Fibroblast of lung (primary cell): ENCODE data around the gene MEF2A. TPM values are rescaled to one million over a fixed set of nuclear protein-coding genes. Genes with fewer than 3 reads are reported as not detected.

Experiments used
- DNase-seq, 2 donors: peaks; one replicate each; pipeline versions ENCODE4 v3.0.0 to v3.0.0-alpha.2; 2010; ENCODE audit warnings: low read depth in 2 of 2
- H2AFZ ChIP-seq: 2 replicates; pipeline ENCODE4 v1.5.1; 2012; ENCODE audit warnings: low read length, control low read depth, inconsistent platforms
- H3K27ac ChIP-seq: 2 replicates; pipeline ENCODE4 v1.5.1; 2011; ENCODE audit warnings: low read length, control low read depth; ENCODE audit not compliant: insufficient read depth
- H3K27me3 ChIP-seq: 2 replicates; pipeline ENCODE4 v1.5.1; 2011; ENCODE audit warnings: mild to moderate bottlenecking, low read length; ENCODE audit not compliant: control insufficient read depth, insufficient read depth
- H3K36me3 ChIP-seq: 2 replicates; pipeline ENCODE4 v1.5.1; 2011; ENCODE audit warnings: low read length; ENCODE audit not compliant: control insufficient read depth, insufficient read depth
- H3K4me1 ChIP-seq: 2 replicates; pipeline ENCODE4 v1.5.1; 2011; ENCODE audit warnings: low read length; ENCODE audit not compliant: control insufficient read depth, insufficient read depth; ENCODE audit errors: extremely low read depth
- H3K4me2 ChIP-seq: 2 replicates; pipeline ENCODE4 v1.5.1; 2011; ENCODE audit warnings: low read length, control low read depth; ENCODE audit not compliant: insufficient read depth; ENCODE audit errors: extremely low read depth
- H3K4me3 ChIP-seq, 4 experiments: fragments of 200-600 bp in 1 of 4; sonication (generic) in 1 of 4; replicated peaks in 1 of 4; 2 replicates each; pipeline ENCODE4 v1.5.1; 2011 to 2016; ENCODE audit warnings: low read length in 4 of 4, low read depth in 3 of 4, mild to moderate bottlenecking in 3 of 4, control low read depth in 2 of 4, inconsistent platforms in 1 of 4, mixed read lengths in 1 of 4; ENCODE audit not compliant: insufficient read depth in 1 of 4; ENCODE audit errors: control extremely low read depth in 1 of 4
- H3K79me2 ChIP-seq: 2 replicates; pipeline ENCODE4 v1.5.1; 2012; ENCODE audit warnings: mild to moderate bottlenecking, low read length, inconsistent platforms; ENCODE audit not compliant: control insufficient read depth, insufficient read depth
- H3K9ac ChIP-seq: 2 replicates; pipeline ENCODE4 v1.5.1; 2011; ENCODE audit warnings: mild to moderate bottlenecking, low read length, control low read depth; ENCODE audit not compliant: insufficient read depth
- H3K9me3 ChIP-seq: 2 replicates; pipeline ENCODE4 v1.5.1; 2012; ENCODE audit warnings: low read depth, low read length; ENCODE audit not compliant: control insufficient read depth, insufficient read depth
- H4K20me1 ChIP-seq: 2 replicates; pipeline ENCODE4 v1.5.1; 2011; ENCODE audit warnings: low read length; ENCODE audit not compliant: control insufficient read depth, insufficient read depth; ENCODE audit errors: extremely low read depth
- CTCF ChIP-seq, 2 donors: IDR thresholded peaks in 1 of 2; conservative IDR thresholded peaks in 1 of 2; 1 replicate in 1 of 2; 2 replicates in 1 of 2; pipeline ENCODE4 v1.5.1; 2011 to 2012; ENCODE audit warnings: low read length in 2 of 2, control low read depth in 1 of 2, inconsistent platforms in 1 of 2, low read depth in 1 of 2, mild to moderate bottlenecking in 1 of 2
- EZH2 ChIP-seq: IDR thresholded peaks from 2 replicates; pipeline ENCODE4 v1.5.1; 2012; ENCODE audit warnings: low read length, control low read depth, mild to moderate bottlenecking; ENCODE audit errors: missing control alignments
- polyA plus RNA-seq, 2 donors: library from polyadenylated mRNA; depleted of rRNA in 1 of 2; stranded (reverse) in 1 of 2; unstranded in 1 of 2; fragments of >200 nt; gene quantifications; 2 replicates each; pipeline ENCODE4 v1.2.1, GENCODE V29; 2011 to 2012; ENCODE audit warnings: missing spikeins in 1 of 2
- total RNA-seq: library from RNA; depleted of rRNA; stranded (reverse); fragments of >200 nt; gene quantifications from 2 replicates; pipeline ENCODE4 v1.2.1, GENCODE V29; 2014

The MEF2A gene
- total and polyA plus RNA-seq, 2 donors (not counting 1 experiment from before 2014, with no cell fraction given): 24.6 to 40.4 TPM

GRCh38 chr15:99763827-99764226, 198.0 kb downstream of the MEF2A start:
- no peak for TF ChIP-seq CTCF (conservative IDR thresholded peaks at IDR 0.05 in 1 of 2, IDR thresholded peaks at IDR 0.05 in 1 of 2; ENCODE audit: low read depth in 1 of 2, low read length in 2 of 2)
- Histone ChIP-seq H3K4me2 (no peak overlapping the region), H3K4me1 (no peaks in the 10 kb centered on the region), H3K27ac (no peak overlapping the region), H3K9ac (no peak overlapping the region), H2AFZ (no peak overlapping the region), H3K9me3 (no peaks in the 10 kb centered on the region), H4K20me1 (no peaks in the 10 kb centered on the region), H3K79me2 (no peaks in the 10 kb centered on the region), H3K36me3 (no peaks in the 10 kb centered on the region), H3K27me3 (no peaks in the 10 kb centered on the region), H3K4me3 (no peak overlapping the region)
- DNase-seq: no peak

GRCh38 chr15:99764522-99764921, 198.7 kb downstream of the MEF2A start:
- no peaks in the 10 kb centered on the region for H3K27me3 ChIP-seq
- no peaks in the 10 kb centered on the region for H3K9me3 ChIP-seq
- TF ChIP-seq CTCF (conservative IDR thresholded peaks at IDR 0.05 in 1 of 2, IDR thresholded peaks at IDR 0.05 in 1 of 2; ENCODE audit: low read depth in 1 of 2, low read length in 2 of 2) (no peak), EZH2 (no peak)
- no peaks in the 10 kb centered on the region for H3K79me2 ChIP-seq
- H3K4me3 ChIP-seq: no peak overlapping the region
- H3K36me3 ChIP-seq: no peaks in the 10 kb centered on the region
- no peaks in the 10 kb centered on the region for H3K4me1 ChIP-seq
- H4K20me1 ChIP-seq: no peaks in the 10 kb centered on the region
- H3K9ac ChIP-seq: no peak overlapping the region
- no peak for DNase-seq
- no peak overlapping the region for H3K4me2 ChIP-seq
- no peak overlapping the region for H3K27ac ChIP-seq
- no peak overlapping the region for H2AFZ ChIP-seq

Other genes starting within 250 kb of the MEF2A start
- 7.4 and 12.6 TPM in 2 replicates for gene LYSMD4, start 167.5 kb downstream of the MEF2A start, total RNA-seq
- gene LYSMD4, start 167.5 kb downstream of the MEF2A start, polyA plus RNA-seq: 3.6 and 7.0 TPM in 2 replicates